Transverse colon (tissue), 4 donors: Measurements from ENCODE around the gene ERC2.

Experiments
- CTCF ChIP-seq, 5 experiments: fragments of 200-600 bp in 3 of 5; fragments of 450-650 bp in 2 of 5; sonication (generic) in 3 of 5; IDR thresholded peaks; 1 replicate in 2 of 5; 2 replicates in 3 of 5; pipeline ENCODE4 v1.5.1; 2016 to 2017; ENCODE audit warnings: antibody characterized with exemption in 5 of 5, inconsistent platforms in 3 of 5, mild to moderate bottlenecking in 2 of 5, moderate library complexity in 1 of 5
- POLR2A ChIP-seq: fragments of 450-650 bp; IDR thresholded peaks from one replicate; pipeline ENCODE4 v1.6.1; 2016; ENCODE audit warnings: antibody characterized with exemption, mild to moderate bottlenecking, moderate library complexity
- POLR2AphosphoS5 ChIP-seq, 3 donors: sonication (generic); formaldehyde crosslinking; IDR thresholded peaks; one replicate each; pipeline ENCODE4 v1.6.1; 2016; ENCODE audit warnings: antibody characterized with exemption in 3 of 3

GRCh38 chr3:56110886-56111285 is 357.4 kb downstream of the ERC2 start:
- TF ChIP-seq POLR2A (no peak), CTCF (IDR thresholded peaks at IDR 0.05) (no peak), POLR2AphosphoS5 (IDR thresholded peaks at IDR 0.05) (no peak)
